Sigmoid colon (tissue), 3 donors: ENCODE results near the gene ARHGAP22.

Experiments used
- POLR2A ChIP-seq, 2 donors: fragments of 450-650 bp; IDR thresholded peaks; one replicate each; pipeline ENCODE4 v1.6.1; 2016; ENCODE audit warnings: antibody characterized with exemption in 2 of 2, mild to moderate bottlenecking in 2 of 2, moderate library complexity in 2 of 2
- TF ChIP-seq, protein P1 (sequence below), 4 experiments: fragments of 450-650 bp in 3 of 4; fragments of 200-600 bp in 1 of 4; IDR thresholded peaks; one replicate each; pipeline ENCODE4 v1.5.1; 2016 to 2019; ENCODE audit warnings: antibody characterized with exemption in 4 of 4, mild to moderate bottlenecking in 3 of 4, moderate library complexity in 2 of 4

DNA sequence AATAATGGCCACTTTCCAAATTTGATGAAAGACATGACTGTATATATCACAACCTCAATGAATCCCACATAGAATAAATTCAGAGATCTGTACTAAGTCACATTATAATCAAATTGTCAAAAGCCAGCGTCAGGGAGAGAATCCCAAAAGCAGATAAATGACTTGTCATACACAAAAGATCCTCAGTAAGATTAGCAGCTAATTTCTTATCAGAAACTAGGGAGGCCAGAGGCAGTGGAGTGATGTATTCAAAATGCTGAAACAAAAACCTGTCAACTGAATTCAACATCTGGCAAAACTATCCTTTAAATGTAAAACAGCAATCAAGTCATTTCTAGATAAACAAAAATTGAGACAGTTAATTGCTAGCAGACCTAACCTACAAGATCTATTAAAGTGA, 11.6 kb upstream of the ARHGAP22 start:
- TF ChIP-seq, protein P1, sequence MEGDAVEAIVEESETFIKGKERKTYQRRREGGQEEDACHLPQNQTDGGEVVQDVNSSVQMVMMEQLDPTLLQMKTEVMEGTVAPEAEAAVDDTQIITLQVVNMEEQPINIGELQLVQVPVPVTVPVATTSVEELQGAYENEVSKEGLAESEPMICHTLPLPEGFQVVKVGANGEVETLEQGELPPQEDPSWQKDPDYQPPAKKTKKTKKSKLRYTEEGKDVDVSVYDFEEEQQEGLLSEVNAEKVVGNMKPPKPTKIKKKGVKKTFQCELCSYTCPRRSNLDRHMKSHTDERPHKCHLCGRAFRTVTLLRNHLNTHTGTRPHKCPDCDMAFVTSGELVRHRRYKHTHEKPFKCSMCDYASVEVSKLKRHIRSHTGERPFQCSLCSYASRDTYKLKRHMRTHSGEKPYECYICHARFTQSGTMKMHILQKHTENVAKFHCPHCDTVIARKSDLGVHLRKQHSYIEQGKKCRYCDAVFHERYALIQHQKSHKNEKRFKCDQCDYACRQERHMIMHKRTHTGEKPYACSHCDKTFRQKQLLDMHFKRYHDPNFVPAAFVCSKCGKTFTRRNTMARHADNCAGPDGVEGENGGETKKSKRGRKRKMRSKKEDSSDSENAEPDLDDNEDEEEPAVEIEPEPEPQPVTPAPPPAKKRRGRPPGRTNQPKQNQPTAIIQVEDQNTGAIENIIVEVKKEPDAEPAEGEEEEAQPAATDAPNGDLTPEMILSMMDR (IDR thresholded peaks at IDR 0.05) = no peak
- no peak for TF ChIP-seq POLR2A (IDR thresholded peaks at IDR 0.05)
